Stimulated activated CD8-positive, alpha-beta memory T cell treated with anti-CD3 and anti-CD28 coated beads, Interleukin-4, amount 100 ng/mL, for 1 hour (primary cell): Measurements from ENCODE around the gene RAB8A.
"Not testable (repeated sequence)": the region's sequence is repeated elsewhere in the genome, so short reads cannot be mapped to it uniquely, and the experiment has no call there.

ENCODE experiments used
- DNase-seq, 2 donors: peaks; one replicate each; pipeline ENCODE4 v3.0.0-alpha.2; 2020; ENCODE audit warnings: low read depth in 2 of 2, low spot score in 1 of 2

The RAB8A gene

GRCh38 chr19:16111909-16112752 lies 442 bp downstream of the RAB8A start:
- no peak for DNase-seq

GRCh38 chr19:16112778-16113177 lies 1.1 kb downstream of the RAB8A start:
- no peak for DNase-seq

- DNase-seq = no peak
These were observed 2.0 kb downstream of the RAB8A start for GRCh38 chr19:16113727-16114126.

- no peak for DNase-seq
These were observed 3.8 kb downstream of the RAB8A start for GRCh38 chr19:16115301-16116039.

GRCh38 chr19:16116067-16116466 lies 4.4 kb downstream of the RAB8A start:
- no peak for DNase-seq

- no peak for DNase-seq
These were observed 5.9 kb downstream of the RAB8A start for GRCh38 chr19:16117594-16118033.

GRCh38 chr19:16118489-16119033 lies 6.9 kb downstream of the RAB8A start:
- no peak for DNase-seq

GRCh38 chr19:16119075-16119857 lies 7.6 kb downstream of the RAB8A start:
- not testable (repeated sequence) for DNase-seq

- DNase-seq = no peak
These were observed 9.5 kb downstream of the RAB8A start for GRCh38 chr19:16121141-16121540.

- DNase-seq = no peak
These were observed 10.3 kb downstream of the RAB8A start for GRCh38 chr19:16121967-16122366.

GRCh38 chr19:16124953-16125352 lies 13.3 kb downstream of the RAB8A start:
- DNase-seq = no peak

- DNase-seq = no peak
These were observed 14.2 kb downstream of the RAB8A start for GRCh38 chr19:16125737-16126495.

GRCh38 chr19:16127080-16127479 lies 15.4 kb downstream of the RAB8A start:
- no peak for DNase-seq

- DNase-seq = no peak
These were observed 16.2 kb downstream of the RAB8A start for GRCh38 chr19:16127776-16128371.

- DNase-seq = no peak
These were observed 20.0 kb downstream of the RAB8A start for GRCh38 chr19:16131648-16132047.

GRCh38 chr19:16133818-16134217 lies 22.1 kb downstream of the RAB8A start:
- DNase-seq = no peak

GRCh38 chr19:16134510-16134909 lies 22.8 kb downstream of the RAB8A start:
- no peak for DNase-seq

- no peak for DNase-seq
These were observed 23.9 kb downstream of the RAB8A start for GRCh38 chr19:16135430-16136127.

GRCh38 chr19:16136185-16136999 lies 24.7 kb downstream of the RAB8A start:
- no peak for DNase-seq
